Thoracic aorta (tissue), 2 donors: ENCODE measurements around the gene P2RX5. TPM values are rescaled to one million over a fixed set of nuclear protein-coding genes. Genes with fewer than 3 reads are reported as not detected.

ENCODE experiments used
- ATAC-seq: fragments of 150-250 bp; one replicate; pipeline ENCODE4 v1.8.0; 2017; ENCODE audit warnings: low read depth; ENCODE audit not compliant: insufficient number of reproducible peaks, low FRiP score
- DNase-seq: peaks from one replicate; pipeline ENCODE4 v3.0.0-alpha.2; 2020; ENCODE audit warnings: low spot score
- H3K27ac ChIP-seq, 2 donors: fragments of 200-600 bp; sonication (generic); 1 replicate in 1 of 2; 2 replicates in 1 of 2; pipeline ENCODE4 v1.5.1; 2016; ENCODE audit warnings: mild to moderate bottlenecking in 2 of 2, moderate library complexity in 2 of 2
- H3K27me3 ChIP-seq: fragments of 200-600 bp; sonication (generic); replicated peaks from 2 replicates; pipeline ENCODE4 v1.6.0; 2016; ENCODE audit warnings: mild to moderate bottlenecking; ENCODE audit not compliant: insufficient read depth
- H3K36me3 ChIP-seq: fragments of 200-600 bp; sonication (generic); one replicate; pipeline ENCODE4 v1.5.1; 2016
- H3K4me1 ChIP-seq, 2 donors: fragments of 200-600 bp; sonication (generic); 1 replicate in 1 of 2; 2 replicates in 1 of 2; pipeline versions ENCODE4 v1.5.1 to v1.6.0; 2016; ENCODE audit warnings: low read depth in 2 of 2, mild to moderate bottlenecking in 1 of 2; ENCODE audit not compliant: control insufficient read depth in 1 of 2
- H3K4me3 ChIP-seq: fragments of 200-600 bp; sonication (generic); 2 replicates; pipeline ENCODE4 v1.5.1; 2016; ENCODE audit warnings: mild to moderate bottlenecking
- H3K9me3 ChIP-seq: fragments of 200-600 bp; sonication (generic); 2 replicates; pipeline ENCODE4 v1.5.1; 2016
- total RNA-seq, 2 donors: library from RNA; depleted of rRNA; stranded (reverse); fragments of >200 nt; gene quantifications; one replicate each; pipeline versions ENCODE4 v1.1.0 to v1.2.3, GENCODE V29; 2016
- TF ChIP-seq, protein P1 (sequence below): fragments of 200-600 bp; sonication (generic); IDR thresholded peaks from one replicate; pipeline ENCODE4 v1.5.1; 2019; ENCODE audit warnings: antibody characterized with exemption

Gene P2RX5
- total RNA-seq, 2 donors from 2014 or later, result 2.3 TPM; not detected in 1

DNA sequence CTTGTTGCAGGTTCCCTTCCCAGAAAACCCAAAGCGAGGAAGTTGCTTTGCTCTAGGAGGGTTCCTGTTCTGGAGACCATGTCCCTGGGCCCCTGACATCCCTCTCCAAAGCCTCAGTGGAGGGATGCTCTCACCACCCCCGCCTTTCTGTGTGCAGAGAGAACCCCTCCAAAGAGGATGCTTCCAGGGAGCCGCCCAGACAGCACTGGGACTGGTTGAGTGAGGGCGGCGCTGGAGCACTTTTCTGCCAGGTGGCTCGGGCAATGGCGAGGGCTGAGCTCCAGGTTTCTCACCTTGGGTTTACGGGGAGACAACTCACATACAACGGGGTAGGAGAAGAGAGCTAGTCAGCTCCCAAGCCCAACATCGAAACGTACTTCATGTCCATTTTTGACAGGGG, 20.1 kb downstream of the P2RX5 start:
- Histone ChIP-seq H3K4me1 (no peaks in the 10 kb centered on the region), H3K27me3 (no peaks in the 10 kb centered on the region), H3K36me3 (no peaks in the 10 kb centered on the region), H3K4me3 (no peak overlapping the region), H3K27ac (no peak overlapping the region), H3K9me3 (no peaks in the 10 kb centered on the region)
- DNase-seq, result no peak
- TF ChIP-seq, protein P1, sequence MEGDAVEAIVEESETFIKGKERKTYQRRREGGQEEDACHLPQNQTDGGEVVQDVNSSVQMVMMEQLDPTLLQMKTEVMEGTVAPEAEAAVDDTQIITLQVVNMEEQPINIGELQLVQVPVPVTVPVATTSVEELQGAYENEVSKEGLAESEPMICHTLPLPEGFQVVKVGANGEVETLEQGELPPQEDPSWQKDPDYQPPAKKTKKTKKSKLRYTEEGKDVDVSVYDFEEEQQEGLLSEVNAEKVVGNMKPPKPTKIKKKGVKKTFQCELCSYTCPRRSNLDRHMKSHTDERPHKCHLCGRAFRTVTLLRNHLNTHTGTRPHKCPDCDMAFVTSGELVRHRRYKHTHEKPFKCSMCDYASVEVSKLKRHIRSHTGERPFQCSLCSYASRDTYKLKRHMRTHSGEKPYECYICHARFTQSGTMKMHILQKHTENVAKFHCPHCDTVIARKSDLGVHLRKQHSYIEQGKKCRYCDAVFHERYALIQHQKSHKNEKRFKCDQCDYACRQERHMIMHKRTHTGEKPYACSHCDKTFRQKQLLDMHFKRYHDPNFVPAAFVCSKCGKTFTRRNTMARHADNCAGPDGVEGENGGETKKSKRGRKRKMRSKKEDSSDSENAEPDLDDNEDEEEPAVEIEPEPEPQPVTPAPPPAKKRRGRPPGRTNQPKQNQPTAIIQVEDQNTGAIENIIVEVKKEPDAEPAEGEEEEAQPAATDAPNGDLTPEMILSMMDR, result no peak
- ATAC-seq, result no peak

DNA sequence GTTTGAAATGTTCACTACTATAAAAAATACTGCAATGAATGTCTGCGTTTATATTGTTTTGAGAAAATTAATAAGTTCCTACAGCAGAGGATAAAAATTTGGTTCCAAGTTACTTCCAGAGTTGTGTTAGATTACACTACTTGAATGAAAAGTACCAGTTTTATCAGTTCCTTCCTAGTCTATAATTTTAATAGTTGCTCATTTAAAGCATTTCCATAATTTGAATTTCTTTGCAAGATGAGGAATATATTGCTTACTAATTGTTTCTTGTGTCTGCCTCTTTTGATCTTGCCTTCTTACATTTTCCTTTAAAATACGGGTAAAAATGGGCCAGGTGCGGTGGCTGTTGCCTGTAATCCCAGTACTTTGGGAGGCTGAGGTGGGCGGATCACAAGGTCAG, 23.4 kb downstream of the P2RX5 start:
- DNase-seq (no peak), ATAC-seq (no peak)
- H3K27me3 ChIP-seq, result no peaks in the 10 kb centered on the region
- H3K9me3 ChIP-seq, result no peaks in the 10 kb centered on the region
- peaks cover 9 to 18% of the 10 kb centered on the region in 2 donors for H3K4me1 ChIP-seq
- TF ChIP-seq, protein P1, result no peak
- H3K4me3 ChIP-seq, result no peak overlapping the region
- no peak overlapping the region for H3K27ac ChIP-seq
- no peaks in the 10 kb centered on the region for H3K36me3 ChIP-seq

DNA sequence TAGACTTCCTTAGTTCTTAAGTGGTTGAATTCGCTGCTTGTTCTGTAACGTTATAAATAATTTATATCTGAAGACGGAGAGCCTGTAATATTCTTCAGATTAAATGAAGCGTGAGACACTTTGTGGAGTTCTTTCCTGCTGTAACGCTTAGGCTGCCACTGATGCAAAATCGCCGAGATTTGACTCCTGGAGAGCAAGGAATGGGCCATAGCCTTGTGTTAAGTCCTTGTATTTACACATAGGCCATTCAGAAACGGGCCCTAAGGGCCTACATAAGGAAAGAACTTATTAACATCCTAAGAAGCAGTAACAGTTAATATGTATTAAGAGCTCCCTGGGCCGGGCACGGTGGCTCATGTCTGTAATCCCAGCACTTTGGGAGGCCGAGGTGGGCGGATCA, 26.4 kb downstream of the P2RX5 start:
- TF ChIP-seq, protein P1, result no peak
- peaks cover 3% of the 10 kb centered on the region for H3K36me3 ChIP-seq
- H3K27me3 ChIP-seq, result no peaks in the 10 kb centered on the region
- H3K4me3 ChIP-seq, result peak overlapping the region; percentile 86
- ATAC-seq, result no peak
- no peak for DNase-seq
- no peaks in the 10 kb centered on the region for H3K9me3 ChIP-seq
- no peak overlapping the region for H3K27ac ChIP-seq
- peaks cover 20 to 41% of the 10 kb centered on the region in 2 donors for H3K4me1 ChIP-seq

DNA sequence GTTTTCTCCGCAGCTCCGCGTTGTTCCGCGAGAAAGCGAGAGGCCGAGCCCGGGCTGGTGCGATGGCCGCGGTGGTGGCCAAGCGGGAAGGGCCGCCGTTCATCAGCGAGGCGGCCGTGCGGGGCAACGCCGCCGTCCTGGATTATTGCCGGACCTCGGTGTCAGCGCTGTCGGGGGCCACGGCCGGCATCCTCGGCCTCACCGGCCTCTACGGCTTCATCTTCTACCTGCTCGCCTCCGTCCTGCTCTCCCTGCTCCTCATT, 26.9 kb downstream of the P2RX5 start:
- Histone ChIP-seq H3K36me3 (peaks cover 9% of the 10 kb centered on the region), H3K4me1 (peaks cover 20 to 41% of the 10 kb centered on the region in 2 donors), H3K4me3 (peak overlapping the region; percentile 86), H3K9me3 (no peaks in the 10 kb centered on the region), H3K27ac (peak overlapping the region; percentile 80 to 97), H3K27me3 (no peaks in the 10 kb centered on the region)
- ATAC-seq, result no peak
- TF ChIP-seq, protein P1, result no peak
- DNase-seq, result no peak

DNA sequence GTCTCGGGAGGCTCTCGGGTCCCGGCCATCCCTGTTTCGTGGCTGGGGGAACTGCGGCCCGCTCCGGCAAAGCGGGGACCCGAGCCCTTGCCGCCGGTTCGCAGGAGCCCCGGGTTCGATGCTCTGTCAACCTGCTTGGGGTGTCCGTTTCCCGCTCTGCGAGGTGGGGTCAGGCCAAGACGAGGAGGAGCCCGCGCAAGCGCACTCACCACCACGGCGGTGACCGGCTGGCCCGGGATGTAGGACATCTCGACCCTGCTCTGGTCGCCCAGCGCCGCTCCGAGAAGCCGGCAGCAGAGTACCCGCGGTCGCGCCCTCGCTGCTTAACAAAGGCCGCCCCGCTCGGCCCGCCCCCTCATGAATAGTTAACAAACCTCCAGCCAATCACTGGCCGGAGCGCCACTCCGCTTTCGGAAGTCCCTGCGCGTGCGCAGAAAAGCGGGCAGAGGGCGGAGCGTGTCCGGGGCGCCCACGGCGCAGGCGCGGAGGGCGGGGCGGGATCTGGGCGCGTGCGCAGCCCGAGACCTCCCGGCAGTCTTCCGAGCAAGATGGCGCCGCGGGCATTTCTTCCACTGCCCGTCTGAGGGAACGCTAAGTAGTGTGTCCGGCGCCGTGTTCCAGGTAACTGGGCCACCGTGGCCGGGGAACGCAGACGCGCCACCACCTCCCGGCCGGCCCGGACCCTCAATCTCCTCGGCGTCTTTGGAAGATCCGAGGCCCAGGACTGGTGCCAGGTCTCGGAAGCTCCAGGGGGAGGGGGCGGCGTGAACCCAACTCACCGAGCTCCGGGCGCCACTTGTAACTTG, 27.5 kb downstream of the P2RX5 start, which contains the start of the genes EMC6 and TAX1BP3:
Gene EMC6 (plus strand): TSS at position 534 of the 806 bp plus-strand sequence. CDS start 335 bp downstream, outside the sequence.
Gene TAX1BP3 (minus strand): TSS at position 300 of the 806 bp plus-strand sequence. CDS start 52 bp downstream, at position 248.
- H3K36me3 ChIP-seq, result peaks cover 14% of the 10 kb centered on the region

More for the DNA sequence above, 27.5 kb downstream of the P2RX5 start, which contains the start of the genes EMC6 and TAX1BP3:
- H3K4me1 ChIP-seq, result peaks cover 20 to 41% of the 10 kb centered on the region in 2 donors
- peak within 1 kb of the TSS; percentile 97 for H3K27ac ChIP-seq
- ATAC-seq (peak; percentile 97), DNase-seq (peak; percentile 94)
- TF ChIP-seq, protein P1, result no peak
- H3K27me3 ChIP-seq, result no peaks in the 10 kb centered on the region
- H3K4me3 ChIP-seq, result peak within 1 kb of the TSS; percentile 86
- H3K9me3 ChIP-seq, result no peaks in the 10 kb centered on the region
